ENCODE results near the gene CPNE7. TPM values are rescaled to one million over a fixed set of nuclear protein-coding genes. Genes with fewer than 3 reads are reported as not detected.

Gene CPNE7
- total and polyA plus RNA-seq, 2 of the 4 experiments (the other 2 are of a cell fraction): 5.4 to 17.4 TPM

DNA sequence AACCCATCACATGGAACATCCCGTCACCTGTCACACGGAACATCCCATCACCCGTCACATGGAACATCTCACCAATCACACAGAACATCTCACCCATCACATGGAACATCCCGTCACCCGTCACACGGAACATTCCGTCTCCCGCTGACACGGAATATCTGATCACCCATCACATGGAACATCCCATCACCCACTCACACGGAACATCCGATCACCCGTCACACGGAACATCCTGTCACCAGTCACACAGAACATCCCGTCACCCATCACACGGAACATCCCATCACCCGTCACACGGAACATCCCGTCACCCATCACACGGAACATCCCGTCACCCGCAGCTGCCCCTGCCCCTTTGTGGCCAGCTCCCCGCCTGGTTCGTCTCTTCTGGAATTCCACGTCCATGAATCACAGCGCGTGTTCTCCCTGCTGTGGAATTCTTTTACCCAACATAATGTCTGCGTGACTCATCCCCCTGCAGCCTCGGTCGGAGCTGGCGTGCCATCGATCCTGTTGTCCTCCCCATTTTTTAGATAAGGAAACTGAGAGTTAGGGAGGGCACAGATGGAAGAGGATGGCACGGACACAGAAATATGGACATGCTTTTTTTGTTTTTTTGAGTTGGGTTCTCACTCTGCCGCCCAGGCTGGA lies 5.6 kb downstream of the CPNE7 start:
- Histone ChIP-seq H3K9me1 (ENCODE audit: insufficient read depth, low read length) (peaks cover 26% of the 10 kb centered on the region), H3K23ac (ENCODE audit: low read depth, low read length) (peak overlapping the region; percentile 96), H3K9ac (ENCODE audit: low read depth, low read length) (no peak overlapping the region), H3K4ac (ENCODE audit: low read depth, low read length) (peak overlapping the region; percentile 99), H3K18ac (ENCODE audit: low read depth, low read length) (peak overlapping the region; percentile 89), H3K79me1 (ENCODE audit: low read depth in 1 of 2, low read length in 2 of 2) (peaks cover 0 to 13% of the 10 kb centered on the region in 2 experiments; a peak in 1 of 4 replicates), H4K20me1 (ENCODE audit: insufficient read depth, low read length) (peaks cover 3% of the 10 kb centered on the region; the same call in 1 of the 2 replicates), H3K56ac (ENCODE audit: extremely low read depth, insufficient read depth, low read length) (no peak overlapping the region), H2BK5ac (ENCODE audit: low read depth, low read length, poor library complexity, severe bottlenecking) (peak overlapping the region; percentile 98), H3K4me2 (ENCODE audit: low read depth, low read length) (no peak overlapping the region), H4K8ac (ENCODE audit: low read depth in 2 of 2, low read length in 2 of 2) (peak overlapping the region; percentile 70 to 96), H3K27ac (ENCODE audit: insufficient read depth, low read length) (peak overlapping the region; percentile 91), H3K14ac (replicated peaks; ENCODE audit: low read depth, low read length) (peak overlapping the region; percentile 92), H3K36me3 (ENCODE audit: control insufficient read depth, insufficient read depth, low read length) (peaks cover 6% of the 10 kb centered on the region; the same call in 1 of the 2 replicates), H2AK5ac (ENCODE audit: low read depth, low read length) (peak overlapping the region; percentile 99), H2AK9ac (replicated peaks; ENCODE audit: low read depth, low read length, poor library complexity) (peak overlapping the region; percentile 87), H2BK120ac (ENCODE audit: low read depth, low read length) (peak overlapping the region; percentile 96), H3K4me1 (ENCODE audit: control insufficient read depth, insufficient read depth, low read length) (peaks cover 17% of the 10 kb centered on the region), H3K27me3 (ENCODE audit: control insufficient read depth, insufficient read depth, low read length) (no peaks in the 10 kb centered on the region), H2BK15ac (ENCODE audit: low read depth, low read length) (peak overlapping the region; percentile 99), H3K9me3 (ENCODE audit: control insufficient read depth, insufficient read depth, low read length) (no peaks in the 10 kb centered on the region), H2AFZ (replicated peaks; ENCODE audit: low read length, poor library complexity) (peak overlapping the region; percentile 78), H3K4me3 (ENCODE audit: insufficient read depth, low read depth, low read length) (no peak overlapping the region), H4K91ac (ENCODE audit: insufficient read depth, low read depth, low read length) (peak overlapping the region; percentile 95), H2BK20ac (ENCODE audit: low read depth, low read length) (peak overlapping the region; percentile 96), H4K5ac (ENCODE audit: low read depth, low read length) (peak overlapping the region; percentile 84)
- TF ChIP-seq MXI1 (IDR thresholded peaks at IDR 0.05; ENCODE audit: borderline replicate concordance, low read depth, low read length): no peak
- TF ChIP-seq, protein P1, sequence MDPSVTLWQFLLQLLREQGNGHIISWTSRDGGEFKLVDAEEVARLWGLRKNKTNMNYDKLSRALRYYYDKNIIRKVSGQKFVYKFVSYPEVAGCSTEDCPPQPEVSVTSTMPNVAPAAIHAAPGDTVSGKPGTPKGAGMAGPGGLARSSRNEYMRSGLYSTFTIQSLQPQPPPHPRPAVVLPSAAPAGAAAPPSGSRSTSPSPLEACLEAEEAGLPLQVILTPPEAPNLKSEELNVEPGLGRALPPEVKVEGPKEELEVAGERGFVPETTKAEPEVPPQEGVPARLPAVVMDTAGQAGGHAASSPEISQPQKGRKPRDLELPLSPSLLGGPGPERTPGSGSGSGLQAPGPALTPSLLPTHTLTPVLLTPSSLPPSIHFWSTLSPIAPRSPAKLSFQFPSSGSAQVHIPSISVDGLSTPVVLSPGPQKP (IDR thresholded peaks at IDR 0.05; ENCODE audit: borderline replicate concordance, low read depth, low read length): no peak
- TF ChIP-seq POLR2A (IDR thresholded peaks at IDR 0.05; ENCODE audit: low read depth, low read length): no peak
- TF ChIP-seq CEBPB (IDR thresholded peaks at IDR 0.05; ENCODE audit: low read depth, low read length): peak; percentile 82
- TF ChIP-seq RAD21 (IDR thresholded peaks at IDR 0.05; ENCODE audit: low read length): no peak
- TF ChIP-seq USF2 (IDR thresholded peaks at IDR 0.05; ENCODE audit: low read depth, low read length): peak; percentile 53; the same call in 1 of the 2 replicates
- peak; percentile 62; the same call in 1 of the 2 replicates for TF ChIP-seq MAZ (IDR thresholded peaks at IDR 0.05; ENCODE audit: borderline replicate concordance, low read depth, low read length)
- peak; percentile 83 for TF ChIP-seq BHLHE40 (IDR thresholded peaks at IDR 0.05; ENCODE audit: low read depth, low read length)
- TF ChIP-seq NFE2L2 (IDR thresholded peaks at IDR 0.05; ENCODE audit: low read depth, low read length): peak; percentile 32; the same call in 1 of the 2 replicates
- peak; percentile 100 for TF ChIP-seq FOS (IDR thresholded peaks at IDR 0.05; ENCODE audit: low read depth, low read length)
- TF ChIP-seq MAFK (IDR thresholded peaks at IDR 0.05; ENCODE audit: low read depth, low read length): 0 out of 2 replicates have a peak, but pooled peaks have one; percentile 0
- peak; percentile 9; the same call in 1 of the 2 replicates for TF ChIP-seq SMC3 (IDR thresholded peaks at IDR 0.05; ENCODE audit: low read depth, low read length)
- peak; percentile 83 for TF ChIP-seq RCOR1 (IDR thresholded peaks at IDR 0.05; ENCODE audit: insufficient replicate concordance, low read length)
- TF ChIP-seq CHD1 (IDR thresholded peaks at IDR 0.05; ENCODE audit: low read depth, low read length): no peak
- BruUV-seq (replicated peaks): no TSS peak
- dilution Hi-C loops (cut with HindIII; ENCODE audit: low sequenced_read_pairs, unreplicated experiment): no loop called here
- ChIA-PET CTCF (interaction anchor here (1.0 kb wide), 1 partner anchor 9 kb away, joined by 3 read pairs; no protein-coding TSS in a partner anchor), POLR2A (ENCODE audit: unreplicated experiment) (interaction anchor here (0.7 kb wide), 1 partner anchor 21 kb away, joined by 4 read pairs; no protein-coding TSS in a partner anchor)
- intact Hi-C loops (cut with micrococcal nuclease): no loop called here
- 54% methylated on average over 23 of the region's 33 CpGs; no CpG with 5 or more reads in 1 of the 2 experiments for WGBS, 2 experiments (ENCODE audit: extremely low coverage in 2 of 2, insufficient read length in 1 of 2)
- ATAC-seq (ENCODE audit: low read depth) (peak; percentile 92), DNase-seq (peak; percentile 99)
- in situ Hi-C loops (cut with MboI; ENCODE audit: low sequenced_read_pairs): no loop called here
